HG03095 (cell line): ENCODE data around the gene USP28.
A peak's percentile ranks its signal among the peaks of the same experiment; 100 is the strongest.
"Not testable (repeated sequence)": the region's sequence is repeated elsewhere in the genome, so short reads cannot be mapped to it uniquely, and the experiment has no call there.

Experiments used
- ATAC-seq: cut with Tn5 transposase; IDR thresholded peaks from one replicate; pipeline ENCODE4 v1.9.1; 2021; ENCODE audit warnings: moderate library complexity; ENCODE audit not compliant: unreplicated experiment

USP28 gene

DNA sequence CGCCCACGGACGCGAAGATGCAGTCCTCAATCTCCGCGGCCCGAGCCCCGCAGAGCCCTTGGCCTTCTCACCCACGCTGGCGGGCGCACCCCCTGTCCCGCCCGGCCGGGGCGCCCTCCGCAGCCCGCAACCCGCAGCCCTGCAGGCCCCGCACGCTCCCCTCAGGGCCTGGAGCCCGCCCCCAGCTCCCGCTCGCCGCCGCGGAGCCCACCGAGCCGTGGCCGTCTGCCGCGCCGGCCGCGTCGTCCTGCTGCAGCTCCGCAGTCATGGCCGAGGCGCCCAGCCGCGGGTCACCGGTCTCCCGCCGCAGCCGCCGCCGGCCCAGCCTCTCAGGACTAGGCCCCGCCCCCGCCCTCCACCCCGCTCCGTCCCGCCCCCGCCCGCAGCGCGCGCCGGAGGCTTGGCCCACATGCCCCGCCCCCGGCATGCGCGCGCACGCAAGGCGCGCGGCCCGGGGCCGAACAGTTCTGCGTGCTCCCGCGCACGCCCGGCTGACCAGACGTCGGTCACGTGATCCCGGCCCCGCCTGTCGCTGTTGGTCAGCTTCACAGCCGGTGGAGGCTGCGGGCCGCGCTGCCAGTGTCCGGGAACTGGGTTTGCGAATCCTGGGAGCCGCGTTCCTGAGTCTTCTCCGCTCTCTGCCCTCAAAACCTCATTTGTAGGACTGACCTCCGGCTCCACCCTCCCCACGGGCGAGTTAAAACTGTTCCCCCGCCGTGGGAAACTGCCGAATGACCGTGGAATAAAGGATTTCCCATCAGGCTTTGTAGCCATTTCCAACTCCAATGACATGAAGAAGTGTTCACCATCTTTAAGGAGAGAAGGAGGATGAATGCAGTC lies at the start of gene USP28:
Gene USP28 (minus strand): TSS at position 339 of the 840 bp plus-strand sequence. CDS start 71 bp downstream, at position 268.
- peak; percentile 81 for ATAC-seq

DNA sequence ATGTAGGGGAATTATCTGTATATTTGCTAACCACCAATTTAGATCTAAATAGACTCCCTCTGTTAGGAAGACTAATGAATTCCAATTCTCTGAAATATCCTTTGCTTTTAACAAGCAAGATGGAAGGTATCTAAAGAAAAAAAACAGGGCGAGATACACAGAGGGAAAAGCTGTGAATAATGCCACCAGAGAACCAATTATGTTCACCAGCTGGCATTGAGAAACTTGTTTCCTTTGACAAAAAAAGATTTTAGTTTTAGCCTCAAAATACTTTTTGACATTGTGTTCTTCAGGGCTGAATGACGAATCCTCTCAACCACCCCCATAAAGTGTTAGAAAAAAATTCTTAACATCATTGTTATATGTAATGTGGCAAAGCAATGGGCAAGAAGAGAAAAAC lies 48.2 kb upstream of the USP28 start:
- no peak for ATAC-seq

- not testable (repeated sequence) for ATAC-seq
Observed at GRCh38 chr11:113911491-113911890, 36.1 kb upstream of the USP28 start.

DNA sequence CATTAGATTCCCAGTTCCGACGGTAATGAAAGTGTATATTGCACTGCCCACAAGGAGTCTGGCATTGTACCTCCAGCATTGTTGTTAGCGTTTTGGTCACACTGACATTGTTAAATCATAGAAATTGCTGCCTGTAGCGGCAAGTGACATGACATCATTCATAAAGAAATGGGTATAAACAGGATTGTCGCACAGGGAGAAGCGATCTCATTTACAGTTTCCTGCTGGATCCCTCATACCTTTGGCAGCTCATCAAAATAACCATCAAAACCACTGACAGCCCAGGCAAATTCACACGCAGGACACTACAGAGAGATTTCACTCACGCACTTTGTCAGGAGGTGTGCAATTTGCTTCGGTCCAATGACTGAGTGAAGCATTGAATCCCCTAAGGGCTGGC lies 32.7 kb upstream of the USP28 start:
- ATAC-seq = no peak

DNA sequence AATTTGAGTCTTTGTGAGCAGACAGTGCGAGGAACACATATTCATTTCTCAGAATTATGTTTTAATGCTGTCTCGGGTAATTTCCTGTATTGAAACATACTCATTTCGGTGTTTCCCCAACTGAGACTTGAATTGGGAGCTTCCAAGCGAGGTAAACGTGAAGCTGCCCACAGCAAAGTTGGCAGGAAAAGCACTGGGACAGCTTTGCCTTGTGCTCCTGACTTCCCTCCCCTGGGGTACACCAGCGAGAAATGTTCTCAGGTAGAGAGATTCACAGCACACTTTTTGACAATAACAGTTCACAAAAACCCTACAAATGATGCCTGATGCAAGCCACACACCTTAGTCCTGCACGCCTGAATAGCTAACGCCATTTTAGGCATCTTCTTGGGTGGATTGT lies 32.3 kb upstream of the USP28 start:
- ATAC-seq = no peak

DNA sequence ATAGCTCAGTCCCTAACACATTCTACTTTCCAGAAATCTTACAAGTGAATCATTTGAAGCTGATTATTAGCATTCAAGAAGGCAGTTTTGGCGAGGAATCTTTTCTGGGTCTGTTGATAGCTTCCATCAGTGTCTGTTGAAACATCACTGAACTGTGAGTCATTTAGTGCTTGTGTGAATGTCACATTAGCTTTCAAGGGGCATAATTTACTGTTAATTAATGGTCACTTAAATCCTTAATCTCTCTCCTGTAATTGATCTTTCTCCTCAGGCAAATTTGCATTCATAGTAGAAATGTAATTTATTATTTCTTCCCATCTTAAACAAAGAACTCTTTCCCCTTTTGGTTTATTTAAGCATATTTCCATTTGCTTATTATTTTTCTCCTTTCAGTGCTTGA lies 31.8 kb upstream of the USP28 start:
- no peak for ATAC-seq

DNA sequence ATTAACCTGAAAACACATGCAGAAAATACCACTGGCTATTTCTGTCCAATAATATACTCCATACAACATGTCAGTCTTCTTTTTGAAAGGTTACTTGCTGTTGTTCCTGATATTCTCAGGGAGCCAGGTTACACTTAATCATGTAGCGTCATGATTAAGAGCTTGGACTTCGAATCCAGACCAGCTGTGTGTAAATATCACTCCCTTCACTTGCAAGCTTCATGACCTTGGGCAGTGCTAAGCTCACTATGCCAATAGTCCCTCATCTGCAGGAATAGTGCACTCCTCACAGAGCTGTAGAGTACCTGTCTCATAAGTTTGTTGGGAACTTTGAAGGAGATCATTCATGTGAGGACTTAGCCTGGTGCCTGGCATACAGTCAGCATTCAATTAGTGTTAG lies 31.1 kb upstream of the USP28 start:
- ATAC-seq = no peak

DNA sequence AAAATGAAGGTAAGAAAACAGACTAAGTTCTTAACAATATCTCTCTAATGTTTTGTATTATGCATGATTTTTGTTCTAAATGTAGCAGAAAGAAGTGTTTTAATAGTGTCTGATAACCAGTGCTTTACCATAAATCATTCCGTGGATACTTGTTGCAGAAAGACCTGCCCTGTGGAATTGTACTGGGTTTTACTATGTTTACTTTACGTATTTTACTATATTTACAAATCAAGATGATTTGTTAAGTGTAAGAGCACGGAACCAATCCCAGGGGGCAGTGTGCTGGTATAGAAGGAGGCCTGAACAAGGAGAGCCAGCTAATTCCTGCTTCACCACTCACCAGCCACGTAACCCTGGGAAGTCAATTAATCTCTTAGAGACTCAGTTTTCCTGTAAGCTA lies 30.7 kb upstream of the USP28 start:
- no peak for ATAC-seq

DNA sequence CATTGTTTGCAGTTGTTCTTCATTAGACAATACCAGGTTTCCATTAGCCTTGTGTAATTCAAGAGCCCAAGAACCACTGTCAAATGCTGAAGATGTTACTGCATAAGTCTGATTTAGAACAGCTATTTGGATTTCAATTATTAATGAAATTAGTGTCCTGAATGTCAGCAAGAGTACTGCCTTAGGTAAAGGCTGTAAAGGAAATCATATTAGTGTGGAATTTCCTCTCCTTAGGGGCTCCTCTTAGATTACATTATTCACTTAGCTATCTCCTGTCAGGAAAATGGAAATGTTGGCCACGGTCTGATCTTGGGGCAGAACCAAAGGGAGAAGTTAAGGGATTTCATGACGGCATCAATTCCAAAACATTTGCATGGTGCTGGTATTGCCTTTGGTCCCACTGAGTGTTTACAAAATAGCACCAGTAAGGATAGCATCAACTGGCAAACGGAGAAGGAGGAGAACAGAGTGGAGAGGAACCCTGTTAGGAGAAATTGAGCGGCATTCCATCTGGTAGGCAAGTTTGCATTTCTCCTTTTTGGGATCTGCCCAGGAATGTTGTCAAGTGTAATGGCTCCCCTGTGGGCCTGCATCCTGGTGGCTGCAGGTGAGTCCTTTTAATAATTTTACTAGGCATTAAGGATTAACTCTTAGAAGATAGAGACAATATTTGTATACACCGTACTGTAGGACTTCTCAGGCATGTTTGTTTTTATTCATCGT lies 29.2 kb upstream of the USP28 start, which contains the start of gene HTR3B:
Gene HTR3B (plus strand): TSS at position 418 of the 723 bp plus-strand sequence. CDS start 138 bp downstream, at position 556.
- ATAC-seq = no peak

- no peak for ATAC-seq
Observed at GRCh38 chr11:113901141-113901540, 25.8 kb upstream of the USP28 start.

DNA sequence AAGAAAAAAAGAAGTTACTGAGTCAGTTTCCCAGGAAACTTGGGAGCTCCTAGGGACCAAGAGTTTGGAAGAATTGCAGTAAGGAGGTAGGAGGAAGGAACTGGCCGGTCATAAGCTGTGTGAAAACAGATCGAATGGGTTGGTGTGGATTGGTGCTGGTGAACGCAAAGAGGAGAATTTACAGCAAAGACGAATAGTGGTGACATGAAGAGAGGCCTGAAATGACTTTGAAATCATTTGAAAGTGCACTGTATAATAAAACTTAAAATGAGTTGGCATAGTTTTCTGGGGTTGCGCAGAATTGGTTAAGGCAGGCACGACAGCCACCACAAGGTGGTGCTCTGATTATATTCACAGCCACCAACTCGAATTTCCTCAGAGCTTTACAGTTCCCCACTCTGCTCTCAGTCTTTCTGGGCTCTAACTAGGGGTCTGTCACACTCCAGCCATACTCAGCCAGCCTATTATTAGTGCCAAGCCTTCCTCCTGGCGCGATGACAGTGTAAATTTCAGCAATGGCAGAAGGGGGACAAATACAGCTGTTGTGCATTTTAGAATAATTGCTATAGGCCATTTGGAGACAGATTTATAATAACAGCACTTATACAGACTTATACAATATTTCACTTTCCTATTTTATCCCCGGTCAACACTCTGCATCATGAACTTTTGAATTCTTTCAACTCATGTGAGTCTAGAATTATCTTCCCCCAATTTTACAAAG lies 20.9 kb upstream of the USP28 start:
- ATAC-seq = no peak

- no peak for ATAC-seq
Observed at GRCh38 chr11:113895367-113896155, 20.2 kb upstream of the USP28 start.

DNA sequence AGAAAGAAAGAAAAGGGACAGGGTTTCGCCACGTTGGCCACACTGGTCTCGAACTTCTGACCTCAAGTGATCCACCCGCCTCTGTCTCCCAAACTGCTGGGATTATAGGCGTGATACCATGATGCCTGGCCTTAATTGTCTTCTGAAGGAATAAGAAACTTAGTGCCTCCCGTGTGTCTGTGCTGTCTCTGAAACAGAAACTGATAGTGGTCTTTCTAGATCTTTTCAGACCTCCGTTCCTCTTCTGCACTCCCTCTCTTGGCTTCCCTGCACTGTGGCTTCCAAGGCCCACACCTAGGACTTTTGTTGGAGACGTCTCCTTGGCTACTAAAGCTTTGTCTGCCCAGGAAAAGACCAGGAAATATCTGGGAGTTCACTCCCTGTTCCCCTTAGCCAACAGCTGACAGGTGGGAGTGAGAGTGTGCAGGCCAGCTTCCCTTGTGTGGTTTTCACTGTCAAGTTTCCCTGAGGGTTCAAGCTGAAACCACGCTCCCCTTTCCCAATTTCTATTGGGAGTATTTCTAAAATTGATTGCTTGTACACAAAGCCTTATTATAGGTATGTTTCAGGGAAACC lies 19.1 kb upstream of the USP28 start:
- no peak for ATAC-seq

DNA sequence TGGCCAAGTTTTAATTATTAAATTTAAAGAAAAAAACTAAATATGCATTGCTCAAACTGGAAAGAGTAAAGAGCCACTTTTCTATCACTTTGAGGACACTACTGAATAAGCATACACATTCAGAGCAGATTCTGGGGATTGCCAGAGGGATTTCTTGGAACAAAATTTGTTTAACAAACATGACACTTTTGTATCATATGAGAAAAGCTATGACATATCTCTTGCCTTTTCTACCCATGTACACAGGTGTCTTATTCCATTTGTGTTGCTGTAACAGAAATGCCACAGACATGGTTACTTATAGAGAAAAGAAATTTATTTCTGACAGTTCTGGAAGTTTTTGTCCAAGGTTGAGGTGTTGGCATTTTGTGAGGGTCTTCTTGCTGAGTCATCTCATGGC lies 13.5 kb upstream of the USP28 start:
- no peak for ATAC-seq

DNA sequence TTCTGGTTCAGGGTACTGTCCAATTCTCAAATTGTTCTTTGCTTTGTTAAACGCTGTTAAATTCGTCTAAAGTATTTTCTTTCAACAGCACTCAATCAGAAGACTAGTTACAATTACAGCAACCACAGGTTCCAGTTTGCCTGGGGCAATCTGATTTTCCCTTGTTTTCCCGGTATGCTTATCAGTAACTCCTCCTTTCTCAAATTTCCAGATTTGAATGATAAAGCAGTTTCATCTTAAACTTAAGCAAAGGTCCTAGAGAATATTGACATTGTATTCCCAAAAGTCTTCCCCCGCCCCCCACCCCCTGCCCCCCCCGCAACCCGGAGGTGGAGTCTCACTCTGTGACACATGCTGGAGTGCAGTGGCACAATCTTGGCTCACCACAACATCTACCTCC lies 10.5 kb upstream of the USP28 start:
- no peak for ATAC-seq

DNA sequence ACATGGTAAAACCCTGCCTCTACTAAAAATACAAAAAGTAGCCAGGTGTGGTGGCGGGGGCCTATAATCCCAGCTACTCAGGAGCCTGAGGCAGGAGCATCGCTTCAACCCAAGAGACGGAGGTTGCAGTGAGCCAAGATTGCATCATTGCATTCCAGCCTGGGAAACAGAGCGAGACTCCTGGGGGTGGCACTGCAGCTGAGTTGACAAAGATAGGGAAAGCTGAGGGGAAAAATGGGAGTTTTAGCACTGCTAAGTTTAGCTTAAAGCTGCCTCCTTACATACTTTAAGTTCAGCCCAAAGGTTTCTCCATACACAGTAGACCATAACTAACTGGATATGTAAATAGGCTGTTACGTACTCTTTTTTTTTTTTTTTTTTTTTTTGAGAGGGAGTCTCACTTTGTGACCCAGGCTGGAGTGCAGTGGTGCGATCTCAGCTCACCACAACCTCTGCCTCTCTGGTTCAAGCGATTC lies 9.0 kb upstream of the USP28 start:
- no peak for ATAC-seq

DNA sequence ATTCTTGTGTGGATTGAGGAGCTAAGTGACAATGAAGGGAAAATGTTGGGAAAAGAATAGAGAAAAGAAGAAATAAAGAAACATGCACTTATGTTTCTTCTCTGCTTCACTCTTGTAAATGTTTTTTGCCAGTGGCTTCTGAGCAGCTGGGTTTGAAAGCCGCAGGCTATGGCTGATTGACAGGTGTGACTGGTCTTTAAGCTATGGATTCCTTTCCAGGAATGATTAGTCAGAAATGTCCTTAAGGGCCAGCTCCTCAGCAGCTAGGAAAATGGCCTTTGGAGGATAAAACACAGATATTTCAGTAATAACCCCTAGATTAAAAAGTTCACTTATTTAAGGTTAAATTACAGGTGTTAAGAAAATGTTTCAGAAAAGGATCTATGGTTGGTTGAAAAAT lies 6.5 kb upstream of the USP28 start:
- ATAC-seq = no peak

- no peak for ATAC-seq
Observed at GRCh38 chr11:113880971-113881370, 5.6 kb upstream of the USP28 start.

DNA sequence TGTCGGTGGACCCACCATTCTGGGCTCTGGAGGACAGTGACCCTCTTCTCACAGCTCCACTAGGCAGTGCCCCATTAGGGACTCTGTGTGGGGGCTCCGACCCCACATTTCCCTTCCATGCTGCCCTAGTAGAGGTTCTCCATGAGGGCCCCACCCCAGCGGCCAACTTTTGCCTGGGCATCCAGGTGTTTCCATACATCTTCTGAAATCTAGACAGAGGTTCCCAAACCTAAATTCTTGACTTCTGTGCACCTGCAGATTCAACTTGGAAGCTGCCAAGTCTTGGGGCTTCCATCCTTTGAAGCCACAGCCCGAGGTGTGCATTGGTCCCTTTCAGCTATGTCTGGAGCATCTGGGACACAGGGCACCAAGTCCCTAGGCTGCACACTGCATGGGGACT lies 4.1 kb upstream of the USP28 start:
- not testable (repeated sequence) for ATAC-seq

DNA sequence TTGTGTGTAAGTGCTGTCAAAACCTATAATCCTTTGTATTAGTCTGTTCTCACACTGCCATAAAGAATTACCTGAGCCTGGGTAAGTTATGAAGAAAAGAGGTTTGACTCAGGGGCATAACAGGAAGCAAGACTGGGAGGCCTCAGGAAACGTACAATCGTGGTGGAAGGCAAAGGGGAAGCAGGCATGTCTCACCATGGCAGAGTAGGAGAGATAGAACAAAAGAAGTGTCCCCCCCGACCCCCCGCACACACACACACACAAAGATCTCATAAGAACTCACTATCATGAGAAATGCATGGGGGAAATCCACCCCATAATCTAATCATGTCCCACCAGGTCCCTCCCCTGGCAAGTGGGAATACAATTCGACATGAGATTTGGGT lies 2.3 kb upstream of the USP28 start:
- no peak for ATAC-seq
